RWPE2 (cell line): Measurements from ENCODE around the gene CACNA1H.
"Not testable (repeated sequence)": the region's sequence is repeated elsewhere in the genome, so short reads cannot be mapped to it uniquely, and the experiment has no call there.

Experiments
- ATAC-seq: fragments of 200-7000 bp; cut with Tn5 transposase; 3 replicates; pipeline ENCODE4 v1.9.1; 2021; ENCODE audit warnings: low read depth
- DNase-seq: peaks from one replicate; pipeline ENCODE4 v3.0.0-alpha.2; 2020; ENCODE audit warnings: low spot score
- H3K27ac ChIP-seq: fragments of 450-650 bp; 2 replicates; pipeline ENCODE4 v1.5.1; 2017; ENCODE audit warnings: mild to moderate bottlenecking; ENCODE audit not compliant: poor library complexity, severe bottlenecking
- H3K27me3 ChIP-seq: fragments of 250-450 bp; sonication (Bioruptor Pico); 2 replicates; pipeline ENCODE4 v1.5.1; 2021; ENCODE audit warnings: mild to moderate bottlenecking, moderate library complexity; ENCODE audit not compliant: insufficient read depth, poor library complexity, severe bottlenecking
- H3K36me3 ChIP-seq: fragments of 250-450 bp; sonication (Bioruptor Pico); 2 replicates; pipeline ENCODE4 v1.5.1; 2020; ENCODE audit warnings: low read depth, mild to moderate bottlenecking, moderate library complexity
- H3K4me1 ChIP-seq: fragments of 250-450 bp; sonication (Bioruptor Pico); 2 replicates; pipeline ENCODE4 v1.5.1; 2021; ENCODE audit warnings: mild to moderate bottlenecking, moderate library complexity; ENCODE audit not compliant: insufficient read depth, poor library complexity, severe bottlenecking
- H3K4me3 ChIP-seq: fragments of 250-450 bp; sonication (Bioruptor Pico); 2 replicates; pipeline ENCODE4 v1.5.1; 2021; ENCODE audit warnings: mild to moderate bottlenecking, moderate library complexity; ENCODE audit not compliant: severe bottlenecking
- H3K9me3 ChIP-seq: fragments of 250-450 bp; sonication (Bioruptor Pico); 2 replicates; pipeline ENCODE4 v1.5.1; 2021; ENCODE audit warnings: mild to moderate bottlenecking, moderate library complexity; ENCODE audit not compliant: severe bottlenecking
- TF ChIP-seq, protein P1 (sequence below): fragments of 450-650 bp; IDR thresholded peaks from one replicate; pipeline ENCODE4 v1.5.1; 2017; ENCODE audit warnings: mild to moderate bottlenecking, moderate library complexity; ENCODE audit not compliant: poor library complexity, severe bottlenecking

CACNA1H gene

GRCh38 chr16:1182316-1182671 is 29.4 kb downstream of the CACNA1H start:
- DNase-seq: no peak
- peak; percentile 72 for ATAC-seq
- H3K27me3 ChIP-seq: no peaks in the 10 kb centered on the region
- H3K36me3 ChIP-seq: no peaks in the 10 kb centered on the region
- no peaks in the 10 kb centered on the region for H3K4me1 ChIP-seq
- no peaks in the 10 kb centered on the region for H3K9me3 ChIP-seq
- H3K27ac ChIP-seq: no peak overlapping the region
- TF ChIP-seq, protein P1, sequence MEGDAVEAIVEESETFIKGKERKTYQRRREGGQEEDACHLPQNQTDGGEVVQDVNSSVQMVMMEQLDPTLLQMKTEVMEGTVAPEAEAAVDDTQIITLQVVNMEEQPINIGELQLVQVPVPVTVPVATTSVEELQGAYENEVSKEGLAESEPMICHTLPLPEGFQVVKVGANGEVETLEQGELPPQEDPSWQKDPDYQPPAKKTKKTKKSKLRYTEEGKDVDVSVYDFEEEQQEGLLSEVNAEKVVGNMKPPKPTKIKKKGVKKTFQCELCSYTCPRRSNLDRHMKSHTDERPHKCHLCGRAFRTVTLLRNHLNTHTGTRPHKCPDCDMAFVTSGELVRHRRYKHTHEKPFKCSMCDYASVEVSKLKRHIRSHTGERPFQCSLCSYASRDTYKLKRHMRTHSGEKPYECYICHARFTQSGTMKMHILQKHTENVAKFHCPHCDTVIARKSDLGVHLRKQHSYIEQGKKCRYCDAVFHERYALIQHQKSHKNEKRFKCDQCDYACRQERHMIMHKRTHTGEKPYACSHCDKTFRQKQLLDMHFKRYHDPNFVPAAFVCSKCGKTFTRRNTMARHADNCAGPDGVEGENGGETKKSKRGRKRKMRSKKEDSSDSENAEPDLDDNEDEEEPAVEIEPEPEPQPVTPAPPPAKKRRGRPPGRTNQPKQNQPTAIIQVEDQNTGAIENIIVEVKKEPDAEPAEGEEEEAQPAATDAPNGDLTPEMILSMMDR: no peak
- no peak overlapping the region for H3K4me3 ChIP-seq

DNA sequence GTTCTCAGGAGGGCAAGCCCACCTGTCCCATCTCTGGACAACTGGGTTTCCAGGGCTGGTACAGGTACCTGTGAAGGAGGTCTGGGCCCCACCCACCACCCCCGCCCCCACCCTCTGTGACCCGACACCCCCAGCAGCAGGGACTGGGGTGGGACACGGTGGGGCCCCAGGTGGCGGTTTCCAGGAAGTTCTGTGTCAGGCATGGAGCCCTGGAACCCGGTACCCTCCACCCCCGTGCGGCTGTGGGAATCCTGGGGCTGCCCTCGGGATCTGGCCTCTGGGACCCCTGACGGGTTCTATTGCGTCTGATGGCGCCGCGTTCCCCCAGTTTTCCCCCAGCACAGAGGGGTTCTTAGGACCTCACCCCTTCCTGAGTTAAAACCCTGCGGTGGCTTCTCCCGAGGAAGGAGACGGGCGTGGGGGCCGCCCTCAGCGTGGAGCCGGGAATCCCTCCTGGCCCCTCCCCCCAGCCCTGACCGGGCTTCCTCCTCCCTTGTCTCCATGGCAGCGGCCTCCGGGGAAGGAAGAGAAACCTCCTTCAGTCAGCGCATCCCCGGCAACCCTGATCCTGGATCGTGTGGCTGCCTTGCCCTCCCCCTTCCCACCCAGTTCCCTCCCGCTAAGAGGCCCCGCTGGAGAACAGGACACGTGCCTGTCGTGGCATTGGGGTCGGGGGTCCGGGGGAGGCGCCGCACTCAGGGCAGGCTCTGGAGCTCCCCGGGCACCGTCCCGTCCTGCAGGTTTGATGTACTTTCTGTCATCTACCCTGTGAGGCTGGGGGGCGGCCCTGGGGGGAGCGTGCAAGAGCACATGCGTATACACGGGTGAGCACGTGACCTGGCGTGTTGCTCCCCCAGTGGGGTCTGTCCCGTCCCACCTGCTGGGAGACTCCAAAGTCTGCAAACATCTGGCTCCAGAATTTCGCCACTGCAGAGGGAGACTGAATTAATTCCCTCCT is 30.3 kb downstream of the CACNA1H start:
- no peaks in the 10 kb centered on the region for H3K36me3 ChIP-seq
- DNase-seq (no peak), ATAC-seq (no peak)
- H3K4me1 ChIP-seq: no peaks in the 10 kb centered on the region
- no peaks in the 10 kb centered on the region for H3K9me3 ChIP-seq
- TF ChIP-seq, protein P1: no peak
- peaks cover under 1% of the 10 kb centered on the region for H3K27me3 ChIP-seq
- no peak overlapping the region for H3K27ac ChIP-seq
- H3K4me3 ChIP-seq: no peak overlapping the region

DNA sequence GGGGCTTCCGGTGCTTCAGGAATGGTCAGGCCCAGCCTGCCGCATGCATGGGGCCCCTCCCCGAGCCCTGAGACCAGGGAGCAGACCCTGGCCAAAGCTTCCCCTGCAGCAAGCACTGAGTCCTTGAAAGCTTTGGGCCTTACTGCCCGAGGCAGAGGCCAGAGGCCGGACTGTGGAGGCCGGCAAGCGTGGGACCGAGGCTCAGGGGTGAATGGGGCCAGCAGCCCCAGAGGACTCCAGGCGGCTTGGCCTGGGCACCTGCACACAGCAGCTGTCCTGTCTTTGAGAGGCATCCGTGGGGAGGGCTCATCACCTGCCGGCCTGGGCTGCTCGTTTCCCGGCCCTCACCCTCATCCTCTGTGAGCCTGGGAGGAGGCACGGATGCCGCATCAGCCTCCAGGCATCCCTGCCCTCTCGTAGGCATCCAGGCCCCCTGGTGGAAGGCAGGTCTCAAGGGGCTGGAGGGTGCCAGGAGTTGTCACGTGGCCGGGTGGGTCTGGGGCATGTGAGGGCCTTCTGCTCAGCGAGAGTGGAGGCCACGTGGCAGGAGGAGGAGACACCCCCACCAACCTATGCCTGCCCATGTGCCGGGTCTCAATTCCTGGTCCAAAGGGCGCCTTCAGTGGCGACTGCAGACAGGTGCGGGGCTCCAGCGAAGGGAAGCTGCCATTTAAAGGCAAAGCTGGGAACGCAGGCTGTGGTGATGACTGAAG is 31.4 kb downstream of the CACNA1H start:
- peaks cover 3% of the 10 kb centered on the region for H3K27me3 ChIP-seq
- no peak for ATAC-seq
- no peak overlapping the region for H3K27ac ChIP-seq
- no peaks in the 10 kb centered on the region for H3K36me3 ChIP-seq
- no peak for DNase-seq
- TF ChIP-seq, protein P1: no peak
- no peak overlapping the region for H3K4me3 ChIP-seq
- no peaks in the 10 kb centered on the region for H3K4me1 ChIP-seq
- H3K9me3 ChIP-seq: no peaks in the 10 kb centered on the region

GRCh38 chr16:1184980-1185379 is 32.1 kb downstream of the CACNA1H start:
- no peak for ATAC-seq

GRCh38 chr16:1185460-1186207 is 32.7 kb downstream of the CACNA1H start:
- not testable (repeated sequence) for H3K4me1 ChIP-seq, H3K9me3 ChIP-seq, ATAC-seq, H3K36me3 ChIP-seq, H3K27me3 ChIP-seq, H3K27ac ChIP-seq, H3K4me3 ChIP-seq
- DNase-seq: peak; percentile 85

More at GRCh38 chr16:1184980-1185379, 32.1 kb downstream of the CACNA1H start:
- Histone ChIP-seq H3K9me3 (no peaks in the 10 kb centered on the region), H3K27me3 (peaks cover 3% of the 10 kb centered on the region), H3K36me3 (no peaks in the 10 kb centered on the region), H3K4me1 (no peaks in the 10 kb centered on the region), H3K4me3 (no peak overlapping the region), H3K27ac (no peak overlapping the region)
- no peak for DNase-seq
- TF ChIP-seq, protein P1: no peak
